Fibroblast of the aortic adventitia (primary cell): ENCODE data around the gene ITCH. TPM values are rescaled to one million over a fixed set of nuclear protein-coding genes. Genes with fewer than 3 reads are reported as not detected.
"Not testable (repeated sequence)": the region's sequence is repeated elsewhere in the genome, so short reads cannot be mapped to it uniquely, and the experiment has no call there.

Experiments used
- DNase-seq: peaks from one replicate; pipeline ENCODE4 v3.0.0-alpha.2; 2010; ENCODE audit warnings: low read depth
- H3K4me3 ChIP-seq: 2 replicates; pipeline ENCODE4 v1.5.1; 2011; ENCODE audit warnings: low read depth, mild to moderate bottlenecking, control low read depth, low read length, moderate library complexity
- CTCF ChIP-seq: IDR thresholded peaks from 2 replicates; pipeline ENCODE4 v1.5.1; 2011; ENCODE audit warnings: mild to moderate bottlenecking, low read length, control low read depth, inconsistent platforms; ENCODE audit not compliant: insufficient read depth
- total RNA-seq: library from RNA; depleted of rRNA; stranded (reverse); fragments of >200 nt; gene quantifications from 2 replicates; pipeline ENCODE4 v1.2.3, GENCODE V29; 2012; ENCODE audit warnings: low replicate concordance

Gene ITCH
- total RNA-seq, 1 donor, result 70.7 TPM

DNA sequence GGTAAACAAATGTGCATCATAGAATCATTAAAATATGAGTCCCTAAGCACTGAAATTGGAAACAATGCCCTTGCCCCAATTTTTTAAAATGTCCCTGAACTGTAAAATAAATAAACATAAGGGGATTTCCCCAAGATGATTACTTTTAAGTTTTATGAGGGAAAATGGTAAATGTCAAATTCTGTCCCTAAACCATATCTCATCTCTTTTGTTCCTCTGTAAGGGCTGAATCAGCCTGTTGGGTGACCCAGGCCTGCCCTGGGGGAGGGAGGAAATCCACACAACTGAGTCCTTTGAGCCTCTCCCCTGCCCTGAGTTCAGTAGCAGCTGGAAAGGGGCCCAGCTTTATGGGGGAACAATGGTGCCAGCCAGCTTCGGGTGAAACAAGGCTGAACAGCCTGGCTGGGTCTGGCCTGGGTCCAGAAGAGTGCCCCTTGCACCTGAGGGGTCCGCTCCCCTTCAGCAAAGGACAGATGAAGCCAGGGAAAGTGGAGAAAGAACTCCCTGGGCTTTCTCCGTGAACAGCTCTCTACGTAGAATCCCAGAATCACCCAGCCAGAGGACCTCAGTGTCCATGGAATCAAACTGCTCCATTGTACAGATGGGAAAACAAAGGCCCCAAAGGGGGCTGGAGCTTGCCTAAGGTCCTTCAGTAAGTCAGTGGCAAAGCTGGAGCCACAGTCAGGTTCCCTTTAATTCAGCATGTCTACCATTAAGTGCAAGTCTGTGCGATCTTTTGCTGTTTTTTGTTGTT lies 28.2 kb upstream of the ITCH start:
- no peak for DNase-seq
- H3K4me3 ChIP-seq, result no peak overlapping the region
- no peak for TF ChIP-seq CTCF

DNA sequence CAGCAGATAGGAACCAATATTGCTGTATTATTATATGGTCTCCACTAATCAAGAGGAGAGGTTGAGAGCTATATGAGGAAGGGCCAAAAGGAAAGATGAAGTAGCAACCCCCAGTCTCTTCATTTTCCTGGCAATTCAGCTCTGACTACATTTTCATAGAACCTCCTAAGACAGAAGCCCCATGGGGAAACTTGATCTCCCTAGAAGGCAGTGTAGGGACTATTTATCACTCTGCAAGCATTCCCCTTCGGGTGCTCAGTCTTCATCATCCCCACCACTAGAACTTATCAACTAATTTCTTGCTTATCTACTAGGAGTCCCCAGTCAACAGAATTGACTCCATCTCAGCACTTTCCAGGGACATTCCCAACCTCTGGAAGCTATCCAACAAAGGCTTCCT lies 25.5 kb upstream of the ITCH start:
- H3K4me3 ChIP-seq, result no peak overlapping the region
- no peak for TF ChIP-seq CTCF
- DNase-seq, result no peak

DNA sequence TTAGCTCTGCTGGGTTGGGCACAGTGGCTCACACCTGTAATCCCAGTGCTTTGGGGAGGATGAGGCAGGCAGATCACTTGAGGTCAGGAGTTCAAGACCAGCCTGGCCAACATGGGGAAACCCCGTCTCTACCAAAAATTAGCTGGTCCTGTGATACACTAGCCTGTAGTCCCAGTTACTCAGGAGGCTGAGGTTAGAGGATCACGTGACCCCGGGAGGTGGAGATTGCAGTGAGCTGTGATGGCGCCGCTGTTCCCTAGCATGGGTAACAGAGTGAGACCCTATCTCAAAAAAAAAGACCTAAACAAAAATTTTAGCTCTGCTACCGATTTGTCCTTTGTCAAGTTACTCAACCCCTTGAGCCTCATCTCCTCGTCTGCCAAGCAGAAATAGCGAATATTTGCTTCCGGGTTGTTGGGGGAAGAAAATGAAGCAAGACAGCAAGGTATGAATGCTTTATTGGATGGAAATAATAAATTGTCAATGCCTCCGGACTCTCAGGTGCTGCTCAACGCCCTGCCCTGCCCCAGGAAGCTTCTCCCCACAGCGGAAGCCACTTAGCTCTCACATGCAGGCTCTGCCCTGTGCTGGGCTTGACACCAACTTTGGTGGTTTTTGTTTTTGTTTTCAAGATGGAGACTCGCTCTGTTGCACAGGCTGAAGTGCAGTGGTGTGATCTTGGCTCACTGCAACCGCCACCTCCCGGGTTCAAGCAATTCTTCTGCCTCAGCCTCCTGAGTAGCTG lies 24.9 kb upstream of the ITCH start:
- no peak overlapping the region for H3K4me3 ChIP-seq
- no peak for TF ChIP-seq CTCF
- DNase-seq, result no peak

- not testable (repeated sequence) for DNase-seq, H3K4me3 ChIP-seq
These were observed 22.3 kb upstream of the ITCH start for GRCh38 chr20:34340726-34341125.

- not testable (repeated sequence) for DNase-seq
These were observed 21.9 kb upstream of the ITCH start for GRCh38 chr20:34341199-34341598.

GRCh38 chr20:34343458-34344211 lies 19.4 kb upstream of the ITCH start:
- TF ChIP-seq CTCF, result no peak
- DNase-seq, result no peak
- no peak overlapping the region for H3K4me3 ChIP-seq

More at GRCh38 chr20:34341199-34341598, 21.9 kb upstream of the ITCH start:
- not testable (repeated sequence) for H3K4me3 ChIP-seq

GRCh38 chr20:34344238-34344637 lies 18.8 kb upstream of the ITCH start:
- H3K4me3 ChIP-seq, result no peak overlapping the region
- TF ChIP-seq CTCF, result no peak
- DNase-seq, result no peak
